GM21423 (cell line): ENCODE results near the gene HOXA10.

Experiments
- ATAC-seq: cut with Tn5 transposase; IDR thresholded peaks from one replicate; pipeline ENCODE4 v1.9.1; 2021; ENCODE audit warnings: mild to moderate bottlenecking, moderate library complexity; ENCODE audit not compliant: unreplicated experiment

Gene HOXA10

GRCh38 chr7:27146491-27147198 is 27.5 kb downstream of the HOXA10 start:
- ATAC-seq = no peak

DNA sequence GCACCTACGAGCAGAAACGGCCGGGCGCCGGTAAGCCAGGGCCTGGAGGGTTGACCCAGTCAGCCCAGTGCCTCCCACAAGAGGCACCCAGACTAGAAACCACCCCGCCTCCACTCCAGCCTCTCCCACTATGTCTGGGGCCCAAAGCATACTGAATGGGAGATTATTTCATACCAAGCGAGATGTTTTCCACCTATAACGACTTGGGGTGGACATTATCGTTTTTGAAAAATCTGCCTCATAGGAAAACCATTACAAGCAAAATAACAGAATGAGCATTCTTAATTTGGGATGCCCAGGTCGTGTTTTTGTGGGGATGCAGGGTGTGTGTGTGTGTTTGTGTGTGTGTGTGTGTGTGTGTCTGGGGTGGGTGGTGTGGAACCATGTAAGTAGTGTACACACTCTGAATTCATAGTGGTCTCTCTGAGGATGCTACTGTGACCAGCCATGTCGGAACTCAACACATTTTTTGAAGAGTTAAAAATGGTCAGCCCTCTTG is 28.2 kb downstream of the HOXA10 start:
- no peak for ATAC-seq

DNA sequence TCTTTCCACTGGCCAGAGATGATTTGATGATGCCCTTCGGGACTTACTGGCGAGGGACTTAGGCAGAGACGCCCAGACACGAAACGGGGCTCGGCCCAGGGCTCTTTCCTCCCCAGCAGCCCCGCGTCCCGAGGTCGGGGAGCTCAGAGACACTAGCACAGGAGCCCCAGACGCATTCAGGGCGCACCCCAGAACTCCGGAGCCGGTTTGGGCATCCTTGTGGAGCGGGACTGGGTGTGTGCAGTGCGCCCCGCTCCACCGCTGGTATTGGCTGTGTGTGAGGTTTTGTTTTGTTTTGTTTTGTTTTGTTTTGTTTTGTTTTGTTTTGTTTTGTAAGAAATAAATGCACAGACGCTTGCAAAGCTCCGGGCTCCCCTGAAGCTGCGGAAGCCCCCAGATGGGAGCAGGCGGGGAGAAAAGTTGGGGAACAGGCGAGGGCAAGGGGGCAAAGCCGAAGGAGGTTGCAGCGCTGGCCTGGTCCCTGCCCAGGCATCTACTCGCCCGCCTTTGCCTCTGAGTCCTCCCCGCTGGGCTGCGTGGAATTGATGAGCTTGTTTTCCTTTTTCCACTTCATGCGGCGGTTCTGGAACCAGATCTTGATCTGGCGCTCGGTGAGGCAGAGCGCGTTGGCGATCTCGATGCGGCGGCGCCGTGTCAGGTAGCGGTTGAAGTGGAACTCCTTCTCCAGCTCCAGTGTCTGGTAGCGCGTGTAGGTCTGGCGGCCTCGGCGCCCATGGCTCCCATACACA is 28.8 kb downstream of the HOXA10 start:
- no peak for ATAC-seq

- no peak for ATAC-seq
Observed at GRCh38 chr7:27144781-27145164, 29.3 kb downstream of the HOXA10 start.

DNA sequence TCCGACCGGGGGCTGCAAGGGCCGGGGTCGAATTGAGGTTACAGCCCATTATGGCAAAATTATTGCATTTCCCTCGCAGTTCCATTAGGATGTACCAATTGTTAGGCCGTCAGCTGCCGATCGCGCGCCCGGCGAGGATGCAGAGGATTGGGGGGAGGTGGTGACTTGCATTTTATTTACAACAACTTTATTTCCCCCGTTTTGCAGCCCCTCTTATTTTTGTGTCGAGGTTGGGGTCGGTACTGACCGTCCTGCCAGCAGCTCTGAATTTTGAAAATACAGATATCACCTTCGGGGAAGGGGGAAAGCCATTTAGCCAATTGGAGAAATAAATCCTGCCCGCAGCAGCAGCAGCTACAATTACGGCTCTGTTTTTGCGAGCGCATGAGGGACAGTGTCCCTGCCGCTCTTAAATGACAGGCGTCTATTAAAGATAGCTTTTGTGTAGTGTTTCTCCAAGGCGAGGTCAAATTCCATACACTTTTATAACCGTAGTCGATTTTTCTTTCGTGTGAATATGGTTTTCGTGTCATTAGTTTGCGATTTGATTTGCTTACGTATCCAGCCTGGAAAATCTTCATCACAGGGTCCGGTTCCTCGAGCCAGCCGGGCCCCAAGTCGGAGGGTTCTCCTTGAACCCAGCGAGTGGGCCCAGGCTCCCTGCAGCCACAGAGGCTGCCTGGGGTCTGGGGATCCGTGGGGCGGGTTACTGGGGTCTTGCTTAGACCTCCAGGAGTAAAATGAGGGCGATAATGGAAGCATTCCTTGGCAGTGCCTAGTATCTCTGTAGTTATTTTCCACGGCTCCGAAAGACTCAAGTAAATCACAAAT is 30.0 kb downstream of the HOXA10 start:
- ATAC-seq = no peak

DNA sequence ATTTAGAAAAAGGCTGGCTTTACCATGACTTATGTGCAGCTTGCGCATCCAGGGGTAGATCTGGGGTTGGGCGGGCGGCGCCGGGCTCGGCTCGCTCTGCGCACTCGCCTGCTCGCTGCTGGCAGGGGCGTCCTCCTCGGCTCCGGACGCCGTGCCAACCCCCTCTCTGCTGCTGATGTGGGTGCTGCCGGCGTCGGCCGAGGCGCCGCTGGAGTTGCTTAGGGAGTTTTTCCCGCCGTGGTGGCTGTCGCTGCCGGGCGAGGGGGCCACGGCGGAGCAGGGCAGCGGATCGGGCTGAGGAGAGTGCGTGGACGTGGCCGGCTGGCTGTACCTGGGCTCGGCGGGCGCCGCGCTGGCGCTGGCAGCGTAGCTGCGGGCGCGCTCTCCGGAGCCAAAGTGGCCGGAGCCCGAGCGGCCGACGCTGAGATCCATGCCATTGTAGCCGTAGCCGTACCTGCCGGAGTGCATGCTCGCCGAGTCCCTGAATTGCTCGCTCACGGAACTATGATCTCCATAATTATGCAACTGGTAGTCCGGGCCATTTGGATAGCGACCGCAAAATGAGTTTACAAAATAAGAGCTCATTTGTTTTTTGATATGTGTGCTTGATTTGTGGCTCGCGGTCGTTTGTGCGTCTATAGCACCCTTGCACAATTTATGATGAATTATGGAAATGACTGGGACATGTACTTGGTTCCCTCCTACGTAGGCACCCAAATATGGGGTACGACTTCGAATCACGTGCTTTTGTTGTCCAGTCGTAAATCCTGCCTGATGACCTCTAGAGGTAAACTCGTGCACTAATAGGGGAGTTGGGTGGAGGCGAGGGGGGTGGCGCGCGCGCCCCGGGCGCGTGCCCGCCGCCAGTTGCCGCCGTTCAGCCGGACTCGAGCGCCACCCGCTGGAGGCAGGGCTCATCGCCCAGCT is 30.8 kb downstream of the HOXA10 start, which contains the start of gene HOXA5:
Gene HOXA5, minus strand, starts transcription at position 659 of the 927 bp plus-strand sequence. Its CDS starts 74 bp downstream, at position 585.
- ATAC-seq = no peak

GRCh38 chr7:27142580-27143022 is 31.5 kb downstream of the HOXA10 start:
- ATAC-seq = no peak

DNA sequence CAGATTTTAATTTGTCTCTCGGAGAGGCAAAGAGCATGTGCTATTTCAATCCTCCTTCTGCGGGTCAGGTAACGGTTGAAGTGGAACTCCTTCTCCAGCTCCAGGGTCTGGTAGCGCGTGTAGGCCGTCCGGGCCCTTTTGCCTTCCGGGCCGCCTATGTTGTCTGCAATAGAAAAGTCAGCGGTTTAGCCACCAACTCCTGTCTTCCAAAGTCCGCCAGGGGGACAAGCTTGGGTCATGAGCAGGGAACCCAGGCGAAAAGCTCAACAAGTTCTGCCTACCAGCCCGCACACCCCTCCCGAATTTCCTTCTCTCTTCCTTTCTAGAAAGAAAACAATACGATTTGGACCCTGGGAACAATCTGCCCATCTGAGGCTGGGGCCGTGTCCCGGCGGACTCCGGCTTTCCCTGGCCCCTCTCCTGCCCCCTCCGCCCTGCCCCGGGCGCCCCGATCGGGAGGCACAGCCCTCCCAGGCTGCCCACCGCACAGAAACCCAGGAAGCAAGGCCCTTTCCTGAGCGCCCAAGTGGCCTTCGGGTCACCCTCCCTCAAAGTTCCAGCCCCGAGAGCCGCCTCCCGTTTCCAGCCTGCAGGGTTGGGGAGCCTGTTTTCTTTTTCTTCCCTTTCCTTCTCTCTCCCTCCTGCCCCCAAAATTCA is 32.1 kb downstream of the HOXA10 start:
- ATAC-seq = no peak

DNA sequence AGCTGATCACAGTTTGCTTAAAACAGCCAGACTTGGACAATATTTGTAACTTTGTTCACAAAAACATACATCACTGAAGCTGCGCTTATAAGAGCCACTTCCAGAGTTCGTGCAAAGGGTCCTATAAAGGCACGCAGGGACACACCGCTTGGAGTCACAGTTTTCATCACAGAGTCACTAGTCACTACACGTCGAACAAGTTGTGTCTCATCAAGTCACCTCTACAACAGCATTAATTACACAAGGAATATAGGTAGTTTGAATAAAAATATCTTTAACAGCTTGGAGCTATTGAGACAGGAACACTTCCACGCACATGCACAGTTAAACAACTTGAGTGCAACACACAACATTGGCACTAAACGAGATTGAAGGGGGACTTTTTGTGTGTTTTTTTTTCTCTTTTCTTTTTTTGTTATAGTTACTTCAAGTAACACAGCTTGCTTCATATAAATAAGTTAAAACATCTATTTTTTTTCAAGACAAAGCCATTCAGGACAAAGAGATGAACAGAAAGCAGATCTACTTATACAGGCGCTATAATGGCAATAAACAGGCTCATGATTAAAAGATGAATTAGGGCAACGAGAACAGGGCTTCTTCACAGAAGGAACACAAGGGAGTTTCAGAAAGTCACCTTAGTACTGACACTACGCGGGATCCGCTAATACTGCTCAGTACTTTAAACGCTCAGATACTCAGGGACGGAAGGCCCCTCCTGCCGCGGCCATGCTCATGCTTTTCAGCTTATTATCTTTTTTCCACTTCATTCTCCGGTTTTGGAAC is 32.8 kb downstream of the HOXA10 start:
- no peak for ATAC-seq

- no peak for ATAC-seq
Observed at GRCh38 chr7:27140126-27140857, 33.8 kb downstream of the HOXA10 start.

- no peak for ATAC-seq
Observed at GRCh38 chr7:27139334-27140125, 34.6 kb downstream of the HOXA10 start.

GRCh38 chr7:27138985-27139333 is 35.2 kb downstream of the HOXA10 start:
- ATAC-seq = no peak

DNA sequence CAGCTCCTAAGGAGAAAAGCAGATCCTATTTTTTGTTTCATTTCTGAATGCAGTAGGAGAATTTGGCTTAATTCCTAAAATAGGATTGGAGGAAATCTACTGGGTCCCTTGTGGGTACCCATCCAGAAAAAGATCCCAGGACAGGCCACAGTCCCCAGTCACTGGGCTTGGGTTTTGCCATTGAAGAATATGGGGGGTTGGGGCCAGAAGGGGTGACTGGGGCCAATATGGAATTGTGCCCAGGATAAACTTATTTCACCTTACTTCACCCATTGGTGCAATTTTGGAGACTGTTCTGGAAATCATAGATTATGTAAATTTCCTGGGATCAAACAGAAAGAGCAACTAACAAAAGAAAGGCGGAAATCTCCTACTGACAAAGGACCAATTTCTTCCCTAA is 35.6 kb downstream of the HOXA10 start:
- ATAC-seq = no peak

DNA sequence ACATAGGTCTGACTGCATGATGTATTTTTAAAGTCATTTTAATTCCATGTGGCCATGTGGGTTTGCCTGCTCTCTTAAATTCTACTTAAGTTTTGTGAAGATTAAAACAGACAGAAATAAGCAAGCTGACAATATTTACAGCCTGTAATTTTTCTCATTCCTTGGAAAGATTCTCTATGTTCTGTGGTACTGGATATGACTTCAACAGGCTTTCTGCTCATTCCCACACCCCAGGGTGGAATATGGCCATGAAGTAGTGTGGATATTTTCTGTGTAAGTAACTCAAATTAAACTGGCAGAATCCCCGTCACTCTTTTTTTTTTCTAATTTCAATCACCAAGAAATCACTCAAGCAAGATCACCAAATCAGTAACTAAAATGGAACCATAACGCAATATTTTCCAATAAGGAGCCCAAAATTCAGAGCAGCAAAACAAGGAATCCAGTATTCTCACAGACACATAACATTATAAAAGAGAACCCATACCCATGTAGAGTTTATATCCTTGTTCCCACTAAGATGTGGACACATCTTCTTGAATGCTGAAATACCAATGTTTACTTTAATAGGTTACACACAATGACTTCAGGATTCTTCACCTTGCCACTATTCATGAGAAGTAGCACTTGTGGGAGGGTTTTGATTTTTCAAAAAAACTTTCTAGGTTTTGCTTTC is 36.3 kb downstream of the HOXA10 start:
- ATAC-seq = no peak

- ATAC-seq = no peak
Observed at GRCh38 chr7:27134392-27134791, 39.7 kb downstream of the HOXA10 start.

GRCh38 chr7:27133409-27134231 is 40.5 kb downstream of the HOXA10 start:
- ATAC-seq = no peak
